HFF-Myc (cell line): ENCODE measurements around the gene TRIO.

Experiments
- DNase-seq: peaks from one replicate; pipeline ENCODE4 v3.0.0-alpha.2; 2011; ENCODE audit warnings: low read depth; ENCODE audit errors: extremely low read depth
- H3K4me3 ChIP-seq: replicated peaks from 2 replicates; pipeline ENCODE4 v1.5.1; 2011; ENCODE audit warnings: low read depth, mild to moderate bottlenecking, control low read depth, low read length
- TF ChIP-seq, protein P1 (sequence below): IDR thresholded peaks from 2 replicates; pipeline ENCODE4 v1.5.1; 2012; ENCODE audit warnings: mild to moderate bottlenecking, low read depth, low read length, control low read depth; ENCODE audit errors: missing control alignments

TRIO gene

DNA sequence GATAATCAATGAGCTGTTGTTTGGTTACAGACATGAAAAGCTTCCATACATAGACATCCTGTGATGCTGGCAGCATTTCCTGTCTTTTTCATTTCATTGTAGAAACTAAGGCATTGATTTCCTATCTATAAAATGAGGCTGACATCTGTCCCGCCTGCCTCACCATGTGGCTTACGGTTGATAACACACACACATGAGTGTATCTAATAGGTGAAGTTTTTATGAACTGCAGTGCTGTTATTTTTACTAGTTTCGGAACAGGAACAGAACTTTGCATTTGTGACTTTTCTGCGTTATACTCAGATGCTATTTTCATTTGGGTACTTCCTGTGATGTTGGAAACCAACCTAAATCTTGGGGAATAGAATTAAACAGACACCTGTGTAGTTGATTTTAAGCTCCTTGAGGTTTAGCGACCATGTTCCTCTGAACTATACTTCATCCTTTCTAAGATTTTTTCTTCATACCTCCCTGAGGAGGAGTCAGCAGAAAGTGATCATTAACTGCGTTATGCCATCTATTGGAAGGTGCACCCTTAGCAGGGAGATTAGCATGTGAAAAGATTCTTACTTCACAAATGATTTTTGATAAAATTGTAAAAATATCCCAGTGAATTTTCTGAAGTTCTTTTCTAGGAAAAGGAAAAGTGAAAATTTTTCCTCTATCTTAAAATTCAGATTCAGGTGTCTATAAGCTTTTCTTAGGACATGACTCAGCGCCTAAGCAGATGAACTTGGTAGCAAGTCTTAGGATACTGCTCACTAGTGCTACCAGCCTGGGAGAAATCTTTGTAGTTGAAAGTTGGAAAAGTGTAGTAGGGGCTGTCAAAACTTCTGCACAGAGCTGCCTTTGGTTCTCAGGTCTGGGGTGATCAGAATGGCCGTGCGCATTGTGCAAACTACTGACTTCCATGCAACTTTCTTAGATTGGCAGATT, 134.5 kb downstream of the TRIO start:
- no peak for DNase-seq
- TF ChIP-seq, protein P1, sequence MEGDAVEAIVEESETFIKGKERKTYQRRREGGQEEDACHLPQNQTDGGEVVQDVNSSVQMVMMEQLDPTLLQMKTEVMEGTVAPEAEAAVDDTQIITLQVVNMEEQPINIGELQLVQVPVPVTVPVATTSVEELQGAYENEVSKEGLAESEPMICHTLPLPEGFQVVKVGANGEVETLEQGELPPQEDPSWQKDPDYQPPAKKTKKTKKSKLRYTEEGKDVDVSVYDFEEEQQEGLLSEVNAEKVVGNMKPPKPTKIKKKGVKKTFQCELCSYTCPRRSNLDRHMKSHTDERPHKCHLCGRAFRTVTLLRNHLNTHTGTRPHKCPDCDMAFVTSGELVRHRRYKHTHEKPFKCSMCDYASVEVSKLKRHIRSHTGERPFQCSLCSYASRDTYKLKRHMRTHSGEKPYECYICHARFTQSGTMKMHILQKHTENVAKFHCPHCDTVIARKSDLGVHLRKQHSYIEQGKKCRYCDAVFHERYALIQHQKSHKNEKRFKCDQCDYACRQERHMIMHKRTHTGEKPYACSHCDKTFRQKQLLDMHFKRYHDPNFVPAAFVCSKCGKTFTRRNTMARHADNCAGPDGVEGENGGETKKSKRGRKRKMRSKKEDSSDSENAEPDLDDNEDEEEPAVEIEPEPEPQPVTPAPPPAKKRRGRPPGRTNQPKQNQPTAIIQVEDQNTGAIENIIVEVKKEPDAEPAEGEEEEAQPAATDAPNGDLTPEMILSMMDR, result no peak
- H3K4me3 ChIP-seq, result no peak overlapping the region

GRCh38 chr5:14280294-14280854, 137.2 kb downstream of the TRIO start:
- TF ChIP-seq, protein P1, result no peak

GRCh38 chr5:14281746-14282181, 138.6 kb downstream of the TRIO start:
- DNase-seq, result no peak
- TF ChIP-seq, protein P1, result no peak
- no peak overlapping the region for H3K4me3 ChIP-seq

More at GRCh38 chr5:14280294-14280854, 137.2 kb downstream of the TRIO start:
- DNase-seq, result no peak
- no peak overlapping the region for H3K4me3 ChIP-seq

DNA sequence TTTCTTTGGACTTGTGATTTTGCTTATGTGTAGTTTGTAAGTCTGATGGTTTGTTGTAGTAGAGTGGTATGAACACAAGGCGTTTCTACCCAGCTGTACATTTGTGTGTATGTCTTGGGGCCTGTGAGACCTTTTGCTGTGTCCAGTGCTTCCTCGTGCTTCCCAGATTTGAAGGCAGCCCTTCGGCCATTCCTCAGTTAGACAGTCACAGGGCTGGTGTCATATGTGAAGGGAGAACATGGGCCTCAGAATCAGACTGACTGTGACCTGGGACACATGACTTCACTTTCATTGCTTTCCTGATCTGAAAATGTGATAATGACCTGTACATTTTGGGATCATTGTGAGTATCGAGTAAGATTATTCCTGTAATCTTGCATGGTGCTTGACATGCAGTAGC, 140.0 kb downstream of the TRIO start:
- H3K4me3 ChIP-seq, result no peak overlapping the region
- DNase-seq, result no peak
- TF ChIP-seq, protein P1, result no peak

- DNase-seq, result no peak
- no peak overlapping the region for H3K4me3 ChIP-seq
- TF ChIP-seq, protein P1, result no peak
Observed at GRCh38 chr5:14284392-14285148, 141.4 kb downstream of the TRIO start.

DNA sequence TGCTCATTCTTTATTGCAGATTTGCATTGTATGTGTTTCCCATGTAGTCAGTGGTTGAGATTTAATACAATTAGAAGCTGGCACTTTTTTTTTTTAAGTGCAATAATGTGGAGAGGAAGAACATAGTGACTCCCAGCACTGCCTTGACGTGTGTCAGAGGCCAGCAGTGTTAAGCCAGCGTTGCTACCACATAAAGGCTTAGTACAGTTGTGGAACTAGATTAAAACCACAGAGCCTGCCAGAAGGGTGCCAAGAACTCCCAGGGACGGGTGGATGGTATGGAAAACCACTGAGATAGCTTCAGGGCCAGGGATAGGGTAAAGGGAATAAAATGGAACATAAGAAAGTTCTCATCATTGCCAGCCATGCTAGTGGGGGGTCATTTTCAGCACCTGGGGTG, 142.9 kb downstream of the TRIO start:
- no peak overlapping the region for H3K4me3 ChIP-seq
- DNase-seq, result no peak
- TF ChIP-seq, protein P1, result no peak
